Left cardiac atrium (tissue), 4 donors: Measurements from ENCODE around the gene POLR2E. TPM values are rescaled to one million over a fixed set of nuclear protein-coding genes. Genes with fewer than 3 reads are reported as not detected.
A peak's percentile ranks its signal among the peaks of the same experiment; 100 is the strongest.

Source experiments
- ATAC-seq, 2 donors: fragments of 200-7000 bp; cut with Tn5 transposase; one replicate each; pipeline ENCODE4 v1.9.1; 2020; ENCODE audit warnings: mild to moderate bottlenecking in 2 of 2, moderate library complexity in 2 of 2
- DNase-seq: peaks from one replicate; pipeline ENCODE4 v3.0.0-alpha.2; 2020
- intact Hi-C, 2 donors: fragments of 100-400 bp; cut with DNase I; formaldehyde crosslinking; loops; one replicate each; pipeline versions ENCODE4 v1.14.1 to v1.15.1; 2022 to 2023
- total RNA-seq, 2 donors: library from RNA; stranded (reverse); fragmentation: NEBNext Ultra II Directional; extraction: Animal tissue kit (Norgen Biotek cat#: 25700); gene quantifications; one replicate each; pipeline ENCODE4 v1.2.1, GENCODE V29; 2021
- donor health status: DM: no; HTN: yes; CAD: no.
- donor health status: DM: no; HTN: yes; CAD: no; lungs with severe emphysema.
- donor health status: DM: yes; HTN: yes; CAD: no.
- donor health status: Dilated cardiomyopathy.

Gene POLR2E
- total RNA-seq, 2 donors from 2014 or later = 142 to 143 TPM

DNA sequence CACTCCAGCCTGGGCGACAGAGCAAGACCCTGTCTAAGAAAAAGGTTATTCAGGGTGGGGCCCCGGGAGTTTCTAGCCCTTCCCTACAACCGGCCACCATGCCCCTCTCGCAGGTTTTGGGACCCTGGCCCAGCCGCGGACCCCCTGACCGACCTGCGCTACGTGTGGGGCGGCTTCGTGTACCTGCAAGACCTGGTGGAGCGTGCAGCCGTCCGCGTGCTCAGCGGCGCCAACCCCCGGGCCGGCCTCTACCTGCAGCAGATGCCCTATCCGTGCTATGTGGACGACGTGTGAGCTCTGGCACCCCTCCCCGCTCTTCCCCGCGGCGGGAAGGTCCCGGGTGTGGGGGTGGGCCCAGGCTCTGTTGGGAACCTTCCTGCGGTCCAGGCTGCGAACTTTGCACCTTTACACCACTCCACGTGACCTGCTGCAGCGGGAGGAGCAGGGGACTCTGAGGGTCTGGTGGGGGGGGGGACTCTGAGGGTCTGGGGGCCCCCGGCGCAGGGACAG is 49.0 kb downstream of the POLR2E start:
- no peak for ATAC-seq
- DNase-seq = no peak
- intact Hi-C loops = no loop called here

GRCh38 chr19:1045247-1045603 is 50.0 kb downstream of the POLR2E start:
- no peak for ATAC-seq

DNA sequence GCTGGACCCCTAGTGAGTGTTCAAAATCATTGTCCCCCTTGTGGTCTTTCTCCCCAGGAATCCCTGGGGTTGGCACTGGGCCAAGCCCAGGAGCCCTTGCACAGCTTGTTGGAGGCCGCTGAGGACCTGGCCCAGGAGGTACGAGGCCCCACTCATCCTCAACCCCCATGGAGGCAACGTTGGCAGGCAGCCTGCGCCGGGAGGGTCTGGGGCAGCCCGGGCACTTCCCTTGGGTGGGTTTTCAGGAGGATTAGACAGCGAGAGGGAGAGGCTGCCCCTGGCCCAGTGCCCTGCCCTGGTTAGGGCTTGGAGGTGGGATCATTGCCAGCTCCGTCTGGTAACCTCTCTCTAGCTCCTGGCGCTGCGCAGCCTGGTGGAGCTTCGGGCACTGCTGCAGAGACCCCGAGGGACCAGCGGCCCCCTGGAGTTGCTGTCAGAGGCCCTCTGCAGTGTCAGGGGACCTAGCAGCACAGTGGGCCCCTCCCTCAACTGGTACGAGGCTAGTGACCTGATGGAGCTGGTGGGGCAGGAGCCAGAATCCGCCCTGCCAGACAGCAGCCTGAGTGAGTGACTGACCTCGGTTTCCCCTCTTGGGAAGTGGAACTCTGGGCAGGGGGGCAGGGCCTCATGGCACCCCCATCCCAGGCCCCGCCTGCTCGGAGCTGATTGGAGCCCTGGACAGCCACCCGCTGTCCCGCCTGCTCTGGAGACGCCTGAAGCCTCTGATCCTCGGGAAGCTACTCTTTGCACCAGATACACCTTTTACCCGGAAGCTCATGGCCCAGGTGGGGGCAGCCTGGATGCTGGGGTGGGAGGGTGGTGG is 52.3 kb downstream of the POLR2E start:
- ATAC-seq = no peak
- peak; percentile 26 for DNase-seq
- intact Hi-C loops = no loop called here

More at GRCh38 chr19:1045247-1045603, 50.0 kb downstream of the POLR2E start:
- DNase-seq = peak; percentile 24
- intact Hi-C loops = no loop called here

DNA sequence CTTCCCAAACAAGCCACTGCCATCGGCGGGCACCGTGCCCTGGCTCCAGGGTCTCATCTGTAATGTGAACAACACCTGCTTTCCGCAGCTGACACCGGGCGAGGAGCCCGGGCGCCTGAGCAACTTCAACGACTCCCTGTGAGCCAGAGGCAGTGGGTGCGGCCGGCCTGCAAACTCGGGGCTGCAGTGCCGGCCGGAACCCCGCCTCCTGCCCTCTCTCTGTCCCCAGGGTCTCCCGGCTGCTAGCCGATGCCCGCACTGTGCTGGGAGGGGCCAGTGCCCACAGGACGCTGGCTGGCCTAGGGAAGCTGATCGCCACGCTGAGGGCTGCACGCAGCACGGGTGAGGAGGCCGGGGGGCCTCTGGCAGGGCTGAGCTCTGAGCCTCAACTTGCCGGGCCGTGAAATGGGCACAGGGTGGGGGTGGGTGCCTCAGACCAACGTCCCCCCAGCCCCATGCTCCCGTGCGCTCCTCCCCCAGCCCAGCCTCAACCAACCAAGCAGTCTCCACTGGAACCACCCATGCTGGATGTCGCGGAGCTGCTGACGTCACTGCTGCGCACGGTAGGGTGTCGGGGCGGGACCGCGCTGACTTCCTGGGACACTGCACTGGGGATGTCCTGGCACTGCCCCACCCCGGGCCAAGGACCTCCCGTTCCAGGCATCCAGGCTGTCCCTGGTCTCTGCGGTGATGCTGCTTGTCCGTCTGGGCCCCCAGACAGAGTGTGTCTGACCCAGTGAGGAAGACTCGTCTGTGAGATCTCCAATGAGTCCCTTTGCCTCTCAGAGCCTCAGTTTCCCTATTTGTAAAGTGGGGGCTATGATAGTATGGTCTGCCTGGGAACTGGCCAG is 53.1 kb downstream of the POLR2E start:
- intact Hi-C loops = no loop called here
- no peak for ATAC-seq
- peak; percentile 36 for DNase-seq

GRCh38 chr19:1041272-1041834 is 53.8 kb downstream of the POLR2E start:
- DNase-seq (no peak), ATAC-seq (no peak)
- intact Hi-C loops = no loop called here

- ATAC-seq (peak; percentile 73 to 75), DNase-seq (peak; percentile 92)
- intact Hi-C loops = no loop called here
Observed at GRCh38 chr19:1040476-1041271, 54.5 kb downstream of the POLR2E start.

GRCh38 chr19:1039646-1040475 is 55.3 kb downstream of the POLR2E start, which contains the start of gene ABCA7:
Gene ABCA7, plus strand, starts transcription at chr19:1040107. Its CDS starts 1,255 bp downstream, at chr19:1041362.
- ATAC-seq (peak; percentile 94 to 96), DNase-seq (peak; percentile 98)
- intact Hi-C loops = no loop called here

DNA sequence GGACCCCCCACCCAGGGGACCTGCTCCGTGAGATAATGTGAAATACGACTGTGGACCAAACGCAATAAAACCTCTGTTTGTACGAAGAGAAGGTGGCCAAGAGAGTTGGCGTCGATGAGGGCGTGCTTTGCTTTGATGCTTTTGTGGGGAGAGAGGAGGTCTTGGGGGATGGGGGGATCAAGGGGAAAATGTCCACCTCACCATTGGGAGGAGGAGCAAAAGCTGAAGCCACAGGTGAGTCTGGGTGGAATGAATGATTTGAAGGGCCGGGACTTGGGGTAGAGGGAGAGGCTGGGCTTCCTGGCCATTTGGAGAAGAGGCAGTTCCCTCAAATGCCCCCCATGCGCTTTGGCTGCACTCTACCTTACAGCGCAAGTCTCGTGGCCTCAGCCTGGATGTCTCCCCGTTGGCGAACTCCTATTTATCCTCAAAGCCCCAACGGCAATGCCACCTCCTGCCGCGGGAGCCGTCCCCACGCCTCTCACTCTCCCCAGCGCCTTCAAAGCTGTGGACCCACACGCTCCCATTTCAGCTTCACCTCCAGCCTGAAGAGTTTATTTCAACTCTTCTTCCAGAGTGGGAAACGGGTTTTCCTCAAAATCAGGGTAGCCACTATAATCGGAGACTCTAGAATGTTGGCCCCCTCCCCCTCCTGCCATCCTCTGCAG is 56.1 kb downstream of the POLR2E start:
- DNase-seq = peak; percentile 29
- no peak for ATAC-seq
- intact Hi-C loops = no loop called here

GRCh38 chr19:1037621-1038064 is 57.5 kb downstream of the POLR2E start:
- no peak for ATAC-seq
- intact Hi-C loops = no loop called here
- DNase-seq = peak; percentile 17

Other genes starting within 250 kb of the POLR2E start
- 1 to 10 TPM; 1.5 to 2.4 TPM for gene ELANE, start 243.1 kb downstream of the POLR2E start, total RNA-seq
- gene CFD, start 235.7 kb downstream of the POLR2E start, total RNA-seq = 100 to 1,000 TPM; 277 to 861 TPM
- 10 to 100 TPM; 25.4 to 27.4 TPM for gene MED16, start 202.2 kb downstream of the POLR2E start, total RNA-seq
- not detected for gene RNU6-9, start 201.9 kb downstream of the POLR2E start, total RNA-seq
- 10 to 100 TPM; 18.3 to 31.6 TPM for gene R3HDM4, start 182.2 kb downstream of the POLR2E start, total RNA-seq
- not detected for gene KISS1R, start 178.0 kb downstream of the POLR2E start, total RNA-seq
- gene ARID3A, start 169.3 kb downstream of the POLR2E start, total RNA-seq = 1 to 10 TPM; 5.3 to 5.8 TPM
- gene WDR18, start 111.0 kb downstream of the POLR2E start, total RNA-seq = 10 to 100 TPM; 16.2 to 17.2 TPM
- gene GRIN3B, start 95.0 kb downstream of the POLR2E start, total RNA-seq = under 1 TPM in 1 of 2 donors, not detected in 1; 0.06 TPM
- gene TMEM259, start 74.3 kb downstream of the POLR2E start, total RNA-seq = 100 to 1,000 TPM; 110 to 144 TPM
- gene RNU6-2, start 73.9 kb downstream of the POLR2E start, total RNA-seq = not detected
- 10 to 100 TPM; 74.4 to 83.8 TPM for gene CNN2, start 68.8 kb downstream of the POLR2E start, total RNA-seq
- gene ABCA7, start 55.3 kb downstream of the POLR2E start, total RNA-seq = 10 to 100 TPM in 1 of 2 donors, 1 to 10 TPM in 1; 7.7 to 10.0 TPM
- 10 to 100 TPM; 10.6 to 12.6 TPM for gene ARHGAP45, start 28.2 kb downstream of the POLR2E start, total RNA-seq
- gene GPX4, start 8.6 kb upstream of the POLR2E start, total RNA-seq = 100 to 1,000 TPM; 378 to 432 TPM
- gene SBNO2, start 78.9 kb upstream of the POLR2E start, total RNA-seq = 10 to 100 TPM; 27.2 to 64.2 TPM
- 10 to 100 TPM; 48.2 to 53.0 TPM for gene STK11, start 110.4 kb upstream of the POLR2E start, total RNA-seq
- 1 to 10 TPM; 1.6 to 3.8 TPM for gene CBARP, start 142.6 kb upstream of the POLR2E start, total RNA-seq
- 100 to 1,000 TPM; 540 to 639 TPM for gene ATP5F1D, start 146.4 kb upstream of the POLR2E start, total RNA-seq
- 100 to 1,000 TPM in 1 of 2 donors, 10 to 100 TPM in 1; 58.7 to 148 TPM for gene MIDN, start 153.2 kb upstream of the POLR2E start, total RNA-seq
- 100 to 1,000 TPM; 229 to 379 TPM for gene CIRBP, start 174.0 kb upstream of the POLR2E start, total RNA-seq
- 10 to 100 TPM; 19.2 to 21.4 TPM for gene FAM174C, start 180.2 kb upstream of the POLR2E start, total RNA-seq
- not detected for gene EFNA2, start 190.5 kb upstream of the POLR2E start, total RNA-seq